ENCODE data around the gene NKX2-8. TPM values are rescaled to one million over a fixed set of nuclear protein-coding genes. Genes with fewer than 3 reads are reported as not detected.

NKX2-8 gene
- polyA plus RNA-seq, 1 donor (not counting 4 experiments of a cell fraction or from before 2014, with no cell fraction given) = 0.07 TPM

DNA sequence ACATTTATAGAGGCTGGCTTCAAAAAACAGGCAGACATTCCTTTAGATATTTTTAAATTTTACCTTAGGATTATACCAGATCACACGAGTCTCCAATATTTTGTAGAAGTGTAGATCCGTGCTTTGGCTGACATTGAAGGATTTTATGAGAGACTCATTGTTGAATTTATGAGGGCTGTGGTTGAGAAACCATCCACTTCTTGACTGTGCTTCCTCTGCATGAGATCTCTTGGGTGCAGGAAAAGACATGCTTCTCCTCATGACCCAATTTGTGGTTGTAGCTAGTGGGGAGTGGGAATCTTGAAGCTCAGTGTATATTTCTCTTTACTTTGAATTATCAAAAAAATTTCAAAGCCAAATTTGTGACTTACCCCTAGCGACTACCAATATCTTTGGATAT, 36.7 kb upstream of the NKX2-8 start:
- Histone ChIP-seq H3K4me2 (ENCODE audit: control insufficient read depth, extremely low read depth, insufficient read depth, low read depth, low read length) (no peak overlapping the region), H3K27me3 (ENCODE audit: control insufficient read depth, extremely low read depth, insufficient read depth, low read length) (no peaks in the 10 kb centered on the region), H3K4me3 (ENCODE audit: control insufficient read depth in 2 of 3, extremely low read depth in 1 of 3, insufficient read depth in 2 of 3, low read depth in 1 of 3, low read length in 3 of 3) (no peak overlapping the region), H2AFZ (ENCODE audit: control insufficient read depth, low read length) (no peak overlapping the region), H3K4me1 (ENCODE audit: control insufficient read depth, extremely low read depth, insufficient read depth, low read length) (no peaks in the 10 kb centered on the region), H4K20me1 (ENCODE audit: control insufficient read depth, extremely low read depth, insufficient read depth, low read length) (no peaks in the 10 kb centered on the region), H3K79me2 (ENCODE audit: control insufficient read depth, insufficient read depth, low read length) (no peaks in the 10 kb centered on the region), H3K27ac (ENCODE audit: control insufficient read depth, insufficient read depth, low read length) (no peak overlapping the region), H3K36me3 (ENCODE audit: control insufficient read depth in 2 of 2, extremely low read depth in 1 of 2, insufficient read depth in 2 of 2, low read length in 2 of 2) (no peaks in the 10 kb centered on the region), H3K9me1 (ENCODE audit: control insufficient read depth, extremely low read depth, insufficient read depth, low read length) (no peaks in the 10 kb centered on the region), H3K9me3 (ENCODE audit: control insufficient read depth, low read depth, low read length) (no peaks in the 10 kb centered on the region), H3K9ac (ENCODE audit: control insufficient read depth, extremely low read depth, insufficient read depth, low read length) (no peak overlapping the region)
- dilution Hi-C loops (cut with MboI; ENCODE audit: extremely low pct_ligation_motif_present, low sequenced_read_pairs) = no loop called here
- FAIRE-seq (no peak), DNase-seq (ENCODE audit: low read depth, low spot score) (no peak)
- TF ChIP-seq EZH2 (IDR thresholded peaks at IDR 0.05; ENCODE audit: low read length) = no peak
- TF ChIP-seq CTCF (optimal IDR thresholded peaks at IDR 0.05 in 1 of 3, IDR thresholded peaks at IDR 0.05 in 1 of 3, conservative IDR thresholded peaks at IDR 0.05 in 1 of 3; ENCODE audit: extremely low read depth in 1 of 3, insufficient read depth in 2 of 3, low read length in 3 of 3) = no peak

DNA sequence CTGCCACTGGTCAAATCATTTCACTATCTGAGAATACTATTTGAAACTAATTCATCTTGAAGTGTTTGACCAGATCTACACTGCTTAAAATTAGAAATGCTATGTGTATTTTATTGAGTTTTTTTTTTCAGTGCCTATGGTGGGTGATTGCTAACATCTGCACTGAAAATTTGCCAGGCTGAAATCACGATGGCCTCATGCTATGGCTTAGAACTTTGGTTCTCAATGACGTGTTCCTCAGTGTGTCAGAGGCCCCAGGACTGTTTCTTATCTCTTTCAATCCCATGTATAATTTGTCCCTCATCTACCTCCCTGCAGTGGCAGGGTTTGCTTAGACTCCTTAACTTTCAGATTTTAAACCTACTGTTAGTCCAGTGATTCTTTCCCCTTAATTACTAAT, 36.2 kb upstream of the NKX2-8 start:
- Histone ChIP-seq H3K9ac (ENCODE audit: control insufficient read depth, extremely low read depth, insufficient read depth, low read length) (no peak overlapping the region), H3K27ac (ENCODE audit: control insufficient read depth, insufficient read depth, low read length) (no peak overlapping the region), H3K79me2 (ENCODE audit: control insufficient read depth, insufficient read depth, low read length) (no peaks in the 10 kb centered on the region), H3K27me3 (ENCODE audit: control insufficient read depth, extremely low read depth, insufficient read depth, low read length) (no peaks in the 10 kb centered on the region), H3K36me3 (ENCODE audit: control insufficient read depth in 2 of 2, extremely low read depth in 1 of 2, insufficient read depth in 2 of 2, low read length in 2 of 2) (no peaks in the 10 kb centered on the region), H3K4me2 (ENCODE audit: control insufficient read depth, extremely low read depth, insufficient read depth, low read depth, low read length) (no peak overlapping the region), H3K4me3 (ENCODE audit: control insufficient read depth in 2 of 3, extremely low read depth in 1 of 3, insufficient read depth in 2 of 3, low read depth in 1 of 3, low read length in 3 of 3) (no peak overlapping the region), H2AFZ (ENCODE audit: control insufficient read depth, low read length) (no peak overlapping the region), H3K9me3 (ENCODE audit: control insufficient read depth, low read depth, low read length) (no peaks in the 10 kb centered on the region), H3K9me1 (ENCODE audit: control insufficient read depth, extremely low read depth, insufficient read depth, low read length) (no peaks in the 10 kb centered on the region), H4K20me1 (ENCODE audit: control insufficient read depth, extremely low read depth, insufficient read depth, low read length) (no peaks in the 10 kb centered on the region), H3K4me1 (ENCODE audit: control insufficient read depth, extremely low read depth, insufficient read depth, low read length) (no peaks in the 10 kb centered on the region)
- DNase-seq (ENCODE audit: low read depth, low spot score) = no peak
- dilution Hi-C loops (cut with MboI; ENCODE audit: extremely low pct_ligation_motif_present, low sequenced_read_pairs) = no loop called here
- TF ChIP-seq CTCF (optimal IDR thresholded peaks at IDR 0.05 in 1 of 3, IDR thresholded peaks at IDR 0.05 in 1 of 3, conservative IDR thresholded peaks at IDR 0.05 in 1 of 3; ENCODE audit: extremely low read depth in 1 of 3, insufficient read depth in 2 of 3, low read length in 3 of 3) (no peak), EZH2 (IDR thresholded peaks at IDR 0.05; ENCODE audit: low read length) (no peak)
- FAIRE-seq = no peak

All from keratinocyte (primary cell).